Endodermal cell (in vitro differentiated cells): ENCODE results near the gene SLC30A1. TPM values are rescaled to one million over a fixed set of nuclear protein-coding genes. Genes with fewer than 3 reads are reported as not detected.

Experiments
- DNase-seq: peaks from one replicate; pipeline ENCODE4 v3.0.0-alpha.2; 2017
- H3K27ac ChIP-seq: 2 replicates; pipeline ENCODE4 v1.5.1; 2013; ENCODE audit warnings: mild to moderate bottlenecking, low read depth, low read length, moderate library complexity
- H3K27me3 ChIP-seq: 2 replicates; pipeline ENCODE4 v1.6.1; 2013; ENCODE audit warnings: mild to moderate bottlenecking, low read length, moderate library complexity; ENCODE audit not compliant: insufficient read depth, control insufficient read depth, poor library complexity, severe bottlenecking
- H3K36me3 ChIP-seq: 2 replicates; pipeline ENCODE4 v1.7.0; 2013; ENCODE audit warnings: mild to moderate bottlenecking, low read length, moderate library complexity; ENCODE audit not compliant: control insufficient read depth, insufficient read depth
- H3K4me1 ChIP-seq: one replicate; pipeline ENCODE4 v1.7.0; 2013; ENCODE audit warnings: low read length; ENCODE audit not compliant: control insufficient read depth, insufficient read depth
- H3K4me3 ChIP-seq: 2 replicates; pipeline ENCODE4 v1.5.1; 2013; ENCODE audit warnings: mild to moderate bottlenecking, low read length, moderate library complexity
- H3K9ac ChIP-seq: 2 replicates; pipeline ENCODE4 v1.6.1; 2013; ENCODE audit warnings: mild to moderate bottlenecking, low read length, moderate library complexity; ENCODE audit not compliant: poor library complexity, severe bottlenecking; ENCODE audit errors: extremely low read depth
- H3K9me3 ChIP-seq: 2 replicates; pipeline ENCODE4 v1.6.1; 2013; ENCODE audit warnings: mild to moderate bottlenecking, low read length, moderate library complexity; ENCODE audit not compliant: control insufficient read depth
- H3K27ac Mint-ChIP-seq: 2 replicates; pipeline ENCODE4 v1.8.0; 2020; ENCODE audit warnings: mixed read lengths
- H3K27me3 Mint-ChIP-seq: 2 replicates; pipeline ENCODE4 v1.8.0; 2021; ENCODE audit warnings: mild to moderate bottlenecking, mixed read lengths; ENCODE audit not compliant: insufficient read depth
- H3K36me3 Mint-ChIP-seq: 2 replicates; pipeline ENCODE4 v1.8.0; 2020; ENCODE audit warnings: low read depth, mixed read lengths
- H3K4me1 Mint-ChIP-seq: 2 replicates; pipeline ENCODE4 v1.8.0; 2020; ENCODE audit warnings: mixed read lengths
- H3K4me3 Mint-ChIP-seq: 2 replicates; pipeline ENCODE4 v1.8.0; 2020; ENCODE audit warnings: mild to moderate bottlenecking, moderate library complexity, mixed read lengths
- H3K9me3 Mint-ChIP-seq: 2 replicates; pipeline ENCODE4 v1.8.0; 2020; ENCODE audit warnings: mild to moderate bottlenecking, mixed read lengths
- WGBS, 2 experiments: methylation state at CpG; one replicate each; pipeline versions ENCODE4 v1.1.5 to v1.1.7; 2013; ENCODE audit warnings: missing lambda C conversion rate in 2 of 2, mixed read lengths in 1 of 2; ENCODE audit not compliant: insufficient coverage in 1 of 2, insufficient read length in 1 of 2; 5-methylcytosine and 5-hydroxymethylcytosine counted together
- total RNA-seq, 2 donors: library from RNA; stranded (reverse); fragmentation: NEBNext Ultra II Directional in 1 of 2; extraction: Animal tissue kit (Norgen Biotek cat#: 25700) in 1 of 2; gene quantifications; 2 replicates in 1 of 2; 3 replicates in 1 of 2; pipeline ENCODE4 v1.2.1, GENCODE V29; 2021
- TF ChIP-seq, protein P1 (sequence below): fragments of 200-600 bp; sonication (generic); conservative IDR thresholded peaks from 2 replicates; pipeline ENCODE4 v1.5.0; 2021; ENCODE audit warnings: antibody characterized with exemption, mild to moderate bottlenecking

Gene SLC30A1
- total RNA-seq, 2 donors from 2014 or later, result 9.0 to 14.0 TPM

DNA sequence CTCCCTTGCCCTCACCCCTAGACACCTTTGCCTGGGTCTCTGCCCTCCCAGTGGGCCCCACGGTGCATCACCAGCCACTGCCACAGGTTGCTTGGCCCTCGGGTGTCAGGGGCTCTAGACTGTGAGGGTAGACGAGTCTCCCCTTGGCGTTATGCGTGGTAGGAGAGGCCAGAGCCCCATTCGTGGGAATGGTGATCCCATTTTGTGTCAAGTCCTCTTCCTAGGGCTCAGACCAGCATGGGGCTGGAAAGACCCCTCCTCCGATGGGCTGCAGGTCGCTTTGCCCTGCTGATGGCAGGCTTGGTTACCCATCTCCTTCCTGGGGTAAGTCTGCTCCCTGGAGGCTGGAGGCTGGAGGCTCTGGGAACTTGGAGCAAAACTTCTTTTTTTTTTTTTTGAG, 42.4 kb downstream of the SLC30A1 start:
- no peak overlapping the region for H3K27ac ChIP-seq
- H3K27me3 Mint-ChIP-seq, result peaks cover 17% of the 10 kb centered on the region
- H3K27ac Mint-ChIP-seq, result no peak overlapping the region
- peaks cover 25% of the 10 kb centered on the region for H3K4me1 Mint-ChIP-seq
- H3K4me3 ChIP-seq, result no peak overlapping the region
- no peaks in the 10 kb centered on the region for H3K4me1 ChIP-seq
- H3K9me3 ChIP-seq, result peaks cover 15% of the 10 kb centered on the region
- H3K9ac ChIP-seq, result no peak overlapping the region
- peaks cover 16% of the 10 kb centered on the region for H3K9me3 Mint-ChIP-seq
- TF ChIP-seq, protein P1, sequence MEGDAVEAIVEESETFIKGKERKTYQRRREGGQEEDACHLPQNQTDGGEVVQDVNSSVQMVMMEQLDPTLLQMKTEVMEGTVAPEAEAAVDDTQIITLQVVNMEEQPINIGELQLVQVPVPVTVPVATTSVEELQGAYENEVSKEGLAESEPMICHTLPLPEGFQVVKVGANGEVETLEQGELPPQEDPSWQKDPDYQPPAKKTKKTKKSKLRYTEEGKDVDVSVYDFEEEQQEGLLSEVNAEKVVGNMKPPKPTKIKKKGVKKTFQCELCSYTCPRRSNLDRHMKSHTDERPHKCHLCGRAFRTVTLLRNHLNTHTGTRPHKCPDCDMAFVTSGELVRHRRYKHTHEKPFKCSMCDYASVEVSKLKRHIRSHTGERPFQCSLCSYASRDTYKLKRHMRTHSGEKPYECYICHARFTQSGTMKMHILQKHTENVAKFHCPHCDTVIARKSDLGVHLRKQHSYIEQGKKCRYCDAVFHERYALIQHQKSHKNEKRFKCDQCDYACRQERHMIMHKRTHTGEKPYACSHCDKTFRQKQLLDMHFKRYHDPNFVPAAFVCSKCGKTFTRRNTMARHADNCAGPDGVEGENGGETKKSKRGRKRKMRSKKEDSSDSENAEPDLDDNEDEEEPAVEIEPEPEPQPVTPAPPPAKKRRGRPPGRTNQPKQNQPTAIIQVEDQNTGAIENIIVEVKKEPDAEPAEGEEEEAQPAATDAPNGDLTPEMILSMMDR, result no peak
- H3K27me3 ChIP-seq, result peaks cover 10% of the 10 kb centered on the region
- no peaks in the 10 kb centered on the region for H3K36me3 ChIP-seq
- peaks cover 3% of the 10 kb centered on the region for H3K36me3 Mint-ChIP-seq
- no peak overlapping the region for H3K4me3 Mint-ChIP-seq
- 85 to 91% methylated on average over 8 of the region's 8 CpGs for WGBS, 2 experiments
- no peak for DNase-seq

DNA sequence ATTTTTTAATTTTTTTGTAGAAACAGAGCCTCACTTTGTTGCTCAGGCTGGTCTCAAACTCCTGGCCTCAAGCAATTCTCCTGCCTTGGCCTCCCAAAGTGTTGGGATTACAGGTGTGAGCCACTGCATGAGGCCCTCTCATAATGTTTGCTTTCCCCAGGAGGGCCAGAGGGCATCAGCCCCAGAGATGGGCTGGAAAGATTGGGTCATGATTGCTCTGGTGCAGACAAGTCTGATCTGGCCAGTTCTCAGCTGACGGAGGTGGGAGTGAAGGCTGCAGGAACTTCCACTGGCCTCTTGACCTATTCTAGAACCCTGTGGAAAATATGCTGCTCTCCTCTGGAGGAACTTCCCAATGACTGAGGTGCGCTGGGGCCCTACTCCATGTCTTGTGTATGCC, 43.6 kb downstream of the SLC30A1 start:
- Histone ChIP-seq H3K9ac (no peak overlapping the region), H3K9me3 (peaks cover 4% of the 10 kb centered on the region), H3K36me3 (no peaks in the 10 kb centered on the region), H3K27me3 (peaks cover 22% of the 10 kb centered on the region), H3K4me3 (no peak overlapping the region), H3K4me1 (peaks cover 4% of the 10 kb centered on the region), H3K27ac (no peak overlapping the region)
- no peak for DNase-seq
- Mint-ChIP-seq H3K36me3 (no peaks in the 10 kb centered on the region), H3K27me3 (peaks cover 22% of the 10 kb centered on the region), H3K4me1 (peaks cover 37% of the 10 kb centered on the region), H3K27ac (no peak overlapping the region), H3K9me3 (peaks cover 4% of the 10 kb centered on the region), H3K4me3 (no peak overlapping the region)
- 95 to 100% methylated on average over 2 of the region's 2 CpGs for WGBS, 2 experiments
- TF ChIP-seq, protein P1, result no peak

DNA sequence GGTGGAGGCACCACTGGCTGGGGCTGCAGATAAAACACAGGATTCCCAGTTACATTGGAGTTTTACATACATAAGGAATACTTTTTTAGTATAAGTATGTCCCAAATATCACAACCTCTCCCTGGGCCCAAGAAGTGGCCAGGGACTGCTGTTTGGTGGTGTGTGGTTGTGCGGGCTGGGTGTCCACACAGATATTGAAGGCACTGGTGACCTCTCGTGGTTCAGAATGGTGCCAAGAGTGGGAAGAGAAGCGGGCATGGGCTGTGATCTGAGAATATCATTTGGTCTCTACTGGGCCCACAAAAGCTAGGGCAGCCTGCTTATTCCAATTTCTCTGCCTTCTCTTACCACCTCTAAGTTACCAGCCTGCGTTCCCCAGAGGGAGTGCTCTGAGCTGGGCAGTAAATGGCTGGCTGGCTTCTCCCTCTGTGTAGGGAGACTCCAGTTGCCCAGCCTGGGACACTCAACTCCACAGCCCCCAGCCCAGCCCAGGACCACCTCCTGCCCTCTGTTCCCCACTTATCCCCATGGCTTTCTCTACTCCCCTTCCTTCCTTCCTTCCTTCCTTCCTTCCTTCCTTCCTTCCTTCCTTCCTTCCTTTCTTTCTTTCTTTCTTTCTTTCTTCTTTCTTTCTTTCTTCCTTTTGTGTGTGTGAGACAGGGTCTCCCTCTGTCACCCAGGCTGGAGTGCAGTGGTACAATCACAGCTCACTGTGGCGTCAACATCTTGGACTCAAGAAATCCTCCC, 44.2 kb downstream of the SLC30A1 start:
- 94 to 100% methylated on average over 2 to 5 of the region's 5 CpGs for WGBS, 2 experiments
- TF ChIP-seq, protein P1, result no peak
- Histone ChIP-seq H3K4me1 (peaks cover 4% of the 10 kb centered on the region), H3K9ac (no peak overlapping the region), H3K9me3 (no peaks in the 10 kb centered on the region), H3K27ac (no peak overlapping the region), H3K4me3 (no peak overlapping the region), H3K27me3 (peaks cover 29% of the 10 kb centered on the region), H3K36me3 (no peaks in the 10 kb centered on the region)
- no peaks in the 10 kb centered on the region for H3K9me3 Mint-ChIP-seq
- no peak overlapping the region for H3K4me3 Mint-ChIP-seq
- no peaks in the 10 kb centered on the region for H3K36me3 Mint-ChIP-seq
- peaks cover 26% of the 10 kb centered on the region for H3K27me3 Mint-ChIP-seq
- H3K4me1 Mint-ChIP-seq, result peaks cover 42% of the 10 kb centered on the region
- H3K27ac Mint-ChIP-seq, result no peak overlapping the region
- DNase-seq, result no peak
